ENCODE results near the gene TFAP2C.

Gene TFAP2C

DNA sequence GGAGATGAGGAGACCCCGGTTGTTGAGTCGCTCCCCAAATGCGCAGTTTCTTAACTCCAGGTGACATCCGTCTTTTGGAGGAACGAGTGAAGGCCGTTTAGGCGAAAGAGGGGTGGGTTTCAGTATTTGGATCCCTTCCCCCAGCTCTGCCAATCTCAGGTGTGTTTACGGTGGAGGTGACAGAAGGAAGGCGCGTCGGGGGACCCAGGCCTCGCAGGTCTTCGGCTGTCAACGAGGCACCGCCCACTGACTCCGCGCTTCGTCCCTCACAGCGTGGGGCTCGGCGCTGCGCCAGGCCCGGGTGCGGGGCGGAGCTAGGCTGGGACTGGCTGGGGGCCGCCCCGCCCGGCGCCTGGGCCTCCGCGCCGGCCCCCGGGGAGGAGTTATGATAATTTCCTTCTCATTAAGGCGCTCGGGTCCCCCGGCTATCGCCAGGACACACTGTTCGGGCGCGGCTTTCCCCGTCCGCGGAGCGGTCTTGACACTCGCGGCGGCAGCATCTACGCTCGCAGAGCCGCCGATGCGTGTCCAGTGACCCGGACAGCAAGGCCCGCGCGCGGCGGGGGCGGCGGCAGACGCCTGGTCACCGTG is at the start of gene TFAP2C:
Gene TFAP2C (plus strand): TSS at position 434 of the 591 bp plus-strand sequence. CDS start 239 bp downstream, outside the sequence.
- DNase-seq: no peak

DNA sequence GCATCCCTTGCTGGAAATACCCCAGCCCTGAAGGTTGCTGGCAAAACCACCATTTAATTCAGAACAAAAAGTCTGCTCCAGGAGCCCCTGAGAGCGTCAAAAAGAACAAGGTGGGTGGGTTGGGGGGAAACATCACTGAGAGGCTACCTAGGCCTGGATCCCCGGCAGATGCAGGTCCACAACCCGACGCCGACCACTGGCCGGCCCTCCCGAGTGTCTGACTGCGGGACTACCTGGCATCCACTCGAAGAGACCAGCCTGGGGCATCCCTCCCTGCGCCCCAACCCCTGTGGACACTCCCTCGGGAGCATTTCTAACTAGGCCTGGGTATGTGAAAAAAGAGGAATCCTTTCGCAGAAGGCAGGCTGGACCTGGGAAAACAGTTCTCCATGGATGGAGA is 48.9 kb upstream of the TFAP2C start:
- no peak for DNase-seq

GRCh38 chr20:56581701-56582100 is 47.4 kb upstream of the TFAP2C start:
- no peak for DNase-seq

DNA sequence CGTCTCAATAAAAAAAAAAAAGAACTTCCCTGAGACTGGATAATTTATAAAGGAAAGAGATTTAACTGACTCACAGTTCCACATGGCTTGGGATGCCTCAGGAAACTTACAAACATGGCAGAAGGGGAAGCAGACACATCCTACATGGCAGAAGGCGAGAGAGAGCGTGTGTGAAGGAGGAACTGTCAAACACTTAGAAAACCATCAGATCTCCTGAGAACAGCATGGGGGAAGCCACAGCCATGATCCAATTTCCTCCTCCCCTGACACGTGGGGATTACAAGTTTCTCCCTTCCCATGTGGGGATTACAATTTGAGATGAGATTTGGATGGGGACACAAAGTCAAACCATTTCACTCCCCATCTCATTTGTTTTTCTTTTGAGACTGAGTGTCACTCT is 46.6 kb upstream of the TFAP2C start:
- DNase-seq: no peak

- DNase-seq: no peak
Observed at GRCh38 chr20:56584916-56585315, 44.2 kb upstream of the TFAP2C start.

GRCh38 chr20:56587307-56588041 is 41.6 kb upstream of the TFAP2C start:
- no peak for DNase-seq

DNA sequence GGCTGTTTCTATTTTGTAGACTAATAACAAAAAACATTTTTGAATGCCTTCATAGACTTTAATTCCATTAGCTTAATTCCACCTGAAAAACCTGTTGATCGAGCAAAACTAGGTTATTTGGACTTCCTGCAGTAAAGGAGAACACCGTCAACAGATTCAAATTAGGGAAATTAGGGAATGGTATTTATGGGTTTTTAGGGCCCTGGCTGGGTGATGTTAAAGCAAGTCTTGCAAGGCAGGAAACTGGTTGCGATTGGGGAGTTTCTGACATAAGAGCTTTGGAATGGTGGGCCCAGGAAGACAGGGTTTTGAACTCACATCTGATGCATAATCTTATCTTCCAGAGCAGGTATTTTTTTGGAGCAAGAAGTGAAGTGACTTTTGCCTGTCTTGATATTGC is 40.1 kb upstream of the TFAP2C start:
- no peak for DNase-seq

- DNase-seq: no peak
Observed at GRCh38 chr20:56589633-56590032, 39.5 kb upstream of the TFAP2C start.

GRCh38 chr20:56590888-56591287 is 38.2 kb upstream of the TFAP2C start:
- no peak for DNase-seq

DNA sequence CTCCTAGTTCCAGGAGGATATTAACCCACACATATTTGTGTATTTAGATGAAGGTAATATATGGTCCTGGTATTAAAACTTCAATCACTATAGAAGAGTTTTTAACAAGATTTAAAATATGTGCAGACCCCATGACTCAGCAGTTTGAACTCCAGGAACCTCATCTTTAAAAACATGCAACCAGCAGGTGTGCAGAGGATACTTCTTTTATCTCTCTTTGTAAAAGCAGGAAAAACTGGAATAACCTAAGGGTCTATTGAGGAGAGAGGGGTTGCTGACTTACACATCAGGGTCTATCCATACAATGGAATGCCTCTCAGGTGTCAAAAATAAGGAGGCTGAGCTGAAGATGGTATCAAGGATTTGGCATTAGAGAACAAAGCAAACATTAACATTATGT is 36.9 kb upstream of the TFAP2C start:
- no peak for DNase-seq

DNA sequence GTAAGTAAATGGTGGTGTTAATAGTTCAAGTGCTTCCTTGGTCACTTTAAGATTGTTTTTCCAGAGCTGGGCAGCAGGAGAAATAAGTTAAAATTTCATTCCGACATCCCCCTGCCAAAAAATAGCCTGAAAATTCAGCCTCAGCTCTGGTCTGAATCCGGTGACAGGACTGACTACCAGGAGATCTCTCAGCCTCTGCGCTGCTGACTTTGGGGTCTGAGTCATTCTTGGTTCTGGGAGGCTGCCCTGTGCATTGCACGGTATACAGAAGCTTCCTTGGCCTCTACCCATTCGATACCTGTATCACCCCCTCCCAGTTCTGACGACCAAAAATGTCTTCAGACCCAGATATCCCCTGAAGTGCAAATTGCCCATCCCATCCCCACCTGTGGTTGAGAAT is 36.3 kb upstream of the TFAP2C start:
- DNase-seq: no peak

- no peak for DNase-seq
Observed at GRCh38 chr20:56595746-56596475, 33.2 kb upstream of the TFAP2C start.

GRCh38 chr20:56601166-56601565 is 27.9 kb upstream of the TFAP2C start:
- no peak for DNase-seq

DNA sequence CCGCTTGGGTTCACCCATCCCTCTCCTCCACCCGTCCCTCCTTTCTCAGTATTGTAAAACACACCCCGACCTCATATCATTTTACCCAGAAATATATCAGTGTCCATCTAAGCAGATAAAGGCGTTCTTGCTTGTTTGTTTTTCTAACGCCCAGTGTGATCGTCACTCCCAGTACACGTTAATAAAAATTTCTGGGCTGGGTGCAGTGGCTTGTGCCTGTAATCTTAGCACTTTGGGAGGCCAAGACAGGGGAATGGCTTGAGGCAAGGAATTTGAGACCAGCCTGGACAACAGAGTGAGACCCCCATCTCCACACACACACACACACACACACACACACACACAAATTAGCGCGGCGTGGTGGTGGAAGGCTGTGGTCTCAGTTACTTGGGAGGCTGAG is 24.4 kb upstream of the TFAP2C start:
- no peak for DNase-seq

DNA sequence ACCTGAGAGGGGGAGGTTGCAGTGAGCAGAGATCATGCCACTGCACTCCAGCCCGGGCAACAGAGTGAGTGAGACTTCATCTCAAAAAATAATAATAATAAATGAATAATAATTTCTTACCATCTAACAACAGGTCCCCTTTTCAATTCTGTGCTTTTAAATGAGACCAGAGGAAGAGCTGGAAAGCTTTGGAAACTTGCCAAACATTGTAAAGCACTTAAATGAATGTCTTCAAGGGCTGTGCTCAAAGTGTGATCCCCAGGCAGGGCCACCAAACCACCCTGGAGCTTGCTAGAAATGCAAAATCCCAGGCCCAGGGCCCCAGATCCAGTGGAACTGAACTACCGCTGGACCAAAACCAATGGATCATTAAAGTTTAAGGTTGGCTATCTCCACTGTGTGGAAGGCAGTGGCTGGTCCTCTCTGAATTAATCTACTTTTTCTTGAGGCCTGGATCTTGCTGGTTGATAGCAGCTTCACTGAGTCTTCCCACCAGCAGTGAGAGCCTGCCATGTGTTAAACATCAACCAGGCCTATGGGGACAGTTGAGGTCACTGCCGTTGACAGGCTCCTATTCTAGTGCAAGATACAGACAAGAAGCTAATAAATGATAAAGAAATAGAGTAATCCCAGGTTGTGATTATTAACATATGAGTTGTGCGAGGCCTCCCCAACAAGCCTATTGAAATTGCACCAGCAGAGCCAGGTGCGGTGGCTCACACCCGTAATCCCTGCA is 23.7 kb upstream of the TFAP2C start:
- DNase-seq: no peak

DNA sequence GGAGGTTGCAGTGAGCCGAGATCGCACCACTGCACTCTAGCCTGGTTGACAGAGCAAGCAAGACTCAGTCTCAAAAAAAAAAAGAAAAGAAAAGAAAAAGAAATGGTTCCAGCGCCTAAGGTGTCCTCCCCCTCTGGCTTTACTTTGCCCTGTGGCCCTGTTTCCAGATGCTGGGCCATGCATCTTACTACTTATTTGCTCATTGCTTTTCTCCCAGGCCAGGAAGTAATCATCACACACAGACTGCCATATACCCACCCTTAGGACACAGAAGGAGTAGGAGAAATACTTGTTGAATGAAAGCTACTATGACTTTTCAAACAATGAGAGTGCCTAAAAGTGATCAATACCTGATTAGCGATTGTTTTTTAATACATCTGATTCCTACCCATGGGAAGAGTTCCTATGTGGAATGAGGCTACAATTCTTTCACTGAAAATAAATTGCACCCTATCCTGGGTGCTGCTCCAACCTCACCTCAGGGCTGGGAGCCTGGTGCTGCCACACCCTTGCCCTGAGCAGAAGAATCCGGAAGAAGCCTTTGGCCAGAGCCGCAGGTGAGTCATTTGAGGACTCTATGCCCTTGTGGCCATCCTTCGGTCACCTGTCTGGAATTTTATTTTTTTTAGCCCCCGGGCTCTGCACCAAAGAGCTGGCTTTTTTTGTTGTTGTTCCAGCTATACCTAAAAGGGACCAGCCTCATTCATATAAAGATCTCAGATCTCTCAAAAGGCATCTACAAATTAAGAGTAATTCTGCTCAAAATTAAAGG is 22.7 kb upstream of the TFAP2C start:
- no peak for DNase-seq

- no peak for DNase-seq
Observed at GRCh38 chr20:56607061-56607704, 21.9 kb upstream of the TFAP2C start.

DNA sequence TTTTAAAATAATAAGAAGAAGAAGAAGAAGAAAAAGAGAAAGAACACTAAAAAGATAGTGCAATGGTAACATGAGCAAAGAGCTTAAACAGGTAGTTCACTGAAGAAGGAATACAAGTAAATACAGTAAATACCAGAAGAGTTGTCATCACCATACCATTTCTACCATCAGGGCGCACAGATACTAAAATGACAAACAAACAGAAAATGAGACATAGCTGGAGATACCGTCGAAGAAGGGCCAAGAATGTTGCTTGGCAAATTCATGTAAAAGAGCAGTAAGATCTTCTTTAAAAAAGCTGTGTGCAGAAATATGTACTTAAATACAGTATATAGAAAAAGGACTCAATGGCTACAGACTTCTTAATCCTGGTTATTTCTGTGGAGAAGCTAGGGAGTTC is 20.7 kb upstream of the TFAP2C start:
- DNase-seq: no peak

DNA sequence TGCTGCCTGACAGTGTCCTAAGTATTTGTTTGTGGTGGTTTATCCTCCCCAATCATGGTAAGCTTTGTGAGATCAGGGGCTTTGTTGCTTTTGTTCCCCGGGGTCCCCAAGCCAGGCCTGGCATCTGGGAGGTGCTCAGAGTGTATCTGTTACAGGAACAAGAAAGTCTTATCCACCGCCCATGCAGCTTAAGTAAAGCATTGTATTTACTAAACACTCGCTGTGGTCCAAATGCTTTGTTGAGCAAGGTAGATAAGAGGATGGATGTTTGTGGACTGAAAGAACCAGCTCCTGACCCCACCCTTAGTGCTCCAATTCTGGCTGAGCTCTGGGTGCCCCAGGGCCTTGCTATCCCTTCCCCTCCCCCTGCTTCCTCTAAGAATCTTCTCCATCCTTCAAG is 19.8 kb upstream of the TFAP2C start:
- no peak for DNase-seq

DNA sequence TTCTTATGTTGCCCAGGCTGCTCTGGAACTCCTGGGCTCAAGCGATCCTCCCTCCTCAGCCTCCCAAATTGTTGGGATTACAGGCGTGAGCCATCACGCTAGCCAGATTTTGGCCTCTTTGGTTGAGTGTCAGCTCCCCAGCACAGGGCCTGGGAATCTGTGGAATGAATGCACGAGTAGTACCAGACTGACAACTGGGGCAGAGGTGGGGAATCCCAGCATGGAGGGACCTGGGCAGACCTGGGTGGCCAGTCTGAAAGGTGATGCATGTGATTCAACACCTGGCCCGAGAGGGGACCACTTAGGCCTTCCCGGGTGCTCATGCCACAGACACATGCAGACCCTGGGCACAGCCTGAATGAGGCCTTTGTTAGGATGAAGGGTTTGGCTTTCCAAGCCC is 19.0 kb upstream of the TFAP2C start:
- DNase-seq: no peak

- DNase-seq: no peak
Observed at GRCh38 chr20:56614196-56614595, 14.9 kb upstream of the TFAP2C start.

DNA sequence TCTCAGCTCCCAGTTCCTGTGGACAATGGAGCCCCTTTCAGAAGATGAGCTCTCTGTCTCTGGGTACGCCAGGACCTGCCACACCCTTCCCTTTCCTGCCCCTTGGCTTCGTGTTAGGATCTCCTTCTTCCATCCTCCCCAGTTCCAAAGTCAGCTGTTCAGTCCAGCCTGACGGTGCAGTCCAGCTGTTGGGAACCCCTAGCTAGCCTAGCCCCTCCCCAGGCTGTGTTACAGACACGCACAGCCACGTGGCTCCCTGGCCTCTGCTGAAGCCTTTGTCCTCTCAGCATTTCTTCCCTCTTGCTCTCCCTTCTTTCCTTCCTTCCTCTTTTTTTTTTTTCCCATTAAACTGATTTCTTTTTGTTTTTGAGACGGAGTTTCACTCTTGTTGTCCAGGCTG is 12.4 kb upstream of the TFAP2C start:
- no peak for DNase-seq

Data from stimulated activated naive CD4-positive, alpha-beta T cell (primary cell).